ENCODE results near the gene ZMYM2.

ZMYM2 gene

GRCh38 chr13:20109037-20109436 is 150.5 kb downstream of the ZMYM2 start:
- no peak for DNase-seq

GRCh38 chr13:20114066-20114610 is 155.6 kb downstream of the ZMYM2 start:
- DNase-seq: no peak

GRCh38 chr13:20116213-20116612 is 157.7 kb downstream of the ZMYM2 start:
- DNase-seq: no peak

GRCh38 chr13:20118268-20119140 is 160.0 kb downstream of the ZMYM2 start:
- DNase-seq: peak; percentile 43

GRCh38 chr13:20119960-20120359 is 161.4 kb downstream of the ZMYM2 start:
- no peak for DNase-seq

GRCh38 chr13:20121159-20121525 is 162.6 kb downstream of the ZMYM2 start:
- DNase-seq: no peak

- DNase-seq: peak; percentile 19
Measured at GRCh38 chr13:20124303-20124702, 165.8 kb downstream of the ZMYM2 start.

- peak; percentile 54 for DNase-seq
Measured at GRCh38 chr13:20125129-20125782, 166.7 kb downstream of the ZMYM2 start.

GRCh38 chr13:20125783-20126165 is 167.2 kb downstream of the ZMYM2 start:
- DNase-seq: no peak

- no peak for DNase-seq
Measured at GRCh38 chr13:20126541-20127261, 168.2 kb downstream of the ZMYM2 start.

- no peak for DNase-seq
Measured at GRCh38 chr13:20127262-20127561, 168.7 kb downstream of the ZMYM2 start.

- DNase-seq: peak; percentile 20
Measured at GRCh38 chr13:20127562-20128458, 169.3 kb downstream of the ZMYM2 start.

- DNase-seq: no peak
Measured at GRCh38 chr13:20128459-20128931, 170.0 kb downstream of the ZMYM2 start.

- DNase-seq: no peak
Measured at GRCh38 chr13:20129076-20129475, 170.5 kb downstream of the ZMYM2 start.

- no peak for DNase-seq
Measured at GRCh38 chr13:20130012-20130411, 171.5 kb downstream of the ZMYM2 start.

- no peak for DNase-seq
Measured at GRCh38 chr13:20130652-20131051, 172.1 kb downstream of the ZMYM2 start.

- DNase-seq: no peak
Measured at GRCh38 chr13:20131057-20131832, 172.7 kb downstream of the ZMYM2 start.

- DNase-seq: no peak
Measured at GRCh38 chr13:20132052-20132634, 173.6 kb downstream of the ZMYM2 start.

GRCh38 chr13:20134732-20135131 is 176.2 kb downstream of the ZMYM2 start:
- no peak for DNase-seq

- no peak for DNase-seq
Measured at GRCh38 chr13:20136781-20137703, 178.5 kb downstream of the ZMYM2 start.

All from fibroblast of upper back skin (primary cell).